HepG2 (cell line): ENCODE data around the gene ING1. TPM values are rescaled to one million over a fixed set of nuclear protein-coding genes. Genes with fewer than 3 reads are reported as not detected.

Source experiments
- ATAC-seq: fragments of 200-7000 bp; cut with Tn5 transposase; 3 replicates; pipeline ENCODE4 v1.9.1; 2020; ENCODE audit warnings: mild to moderate bottlenecking, moderate library complexity
- BruUV-seq: library from RNA; stranded (reverse); fragments of 400-500 nt; replicated peaks from 2 replicates; lab custom pipeline; 2021; lab: Mats Ljungman, UMichigan
- CTCF ChIA-PET: fragments of 300-600 bp; formaldehyde crosslinking; extraction: SDS; loops from one replicate; lab custom pipeline; 2021; ENCODE audit warnings: low total read pairs, inconsistent platforms, low intra/inter-chr PET ratio; lab: Yijun Ruan, JAX
- POLR2A ChIA-PET: fragments of 350-600 bp; sonication (Branson Sonifier 250); formaldehyde crosslinking; loops from one replicate; lab custom pipeline; 2020; ENCODE audit warnings: antibody characterized with exemption, inconsistent platforms; lab: Yijun Ruan, JAX
- DNase-seq: peaks from one replicate; pipeline ENCODE4 v3.0.0-alpha.2; 2015; ENCODE audit warnings: low spot score
- FAIRE-seq: peaks from 3 replicates; lab custom pipeline; 2011; peaks lifted over from hg19 to GRCh38; lab: Jason Lieb, UNC
- H2AFZ ChIP-seq: one replicate; pipeline ENCODE4 v1.6.1; 2011; ENCODE audit warnings: low read length, inconsistent platforms
- H3K27ac ChIP-seq: fragments of 300-600 bp; 3 replicates; pipeline ENCODE4 v1.8.0; 2011; ENCODE audit warnings: mixed run types, mild to moderate bottlenecking, mixed read lengths, low read length, inconsistent platforms; ENCODE audit not compliant: insufficient read depth; ENCODE audit errors: extremely low read length
- H3K27me3 ChIP-seq, 2 experiments: fragments of 200-600 bp in 1 of 2; 2 replicates in 1 of 2; 3 replicates in 1 of 2; pipeline versions ENCODE4 v1.6.0 to v1.8.0; 2011; ENCODE audit warnings: low read length in 2 of 2, mild to moderate bottlenecking in 2 of 2, moderate library complexity in 2 of 2, inconsistent platforms in 1 of 2; ENCODE audit not compliant: insufficient read depth in 2 of 2, control insufficient read depth in 1 of 2
- H3K36me3 ChIP-seq, 2 experiments: fragments of 200-600 bp in 1 of 2; replicated peaks in 1 of 2; 2 replicates in 1 of 2; 3 replicates in 1 of 2; pipeline versions ENCODE4 v1.5.1 to v1.8.0; 2011; ENCODE audit warnings: low read length in 2 of 2, inconsistent platforms in 1 of 2; ENCODE audit not compliant: insufficient read depth in 2 of 2, control insufficient read depth in 1 of 2
- H3K4me1 ChIP-seq: 2 replicates; pipeline ENCODE4 v1.5.1; 2012; ENCODE audit warnings: low read length, inconsistent platforms; ENCODE audit not compliant: insufficient read depth
- H3K4me2 ChIP-seq: 2 replicates; pipeline ENCODE4 v1.6.0; 2011; ENCODE audit warnings: low read depth, low read length, inconsistent platforms
- H3K4me3 ChIP-seq, 3 experiments: fragments of 200-600 bp in 1 of 3; sonication (generic), shearing (Covaris generic) in 1 of 3; replicated peaks in 1 of 3; 2 replicates each; pipeline ENCODE4 v1.5.1; 2011 to 2016; ENCODE audit warnings: low read length in 3 of 3, inconsistent platforms in 2 of 3, low read depth in 2 of 3, mild to moderate bottlenecking in 2 of 3, control low read depth in 1 of 3, mixed read lengths in 1 of 3; ENCODE audit not compliant: insufficient read depth in 1 of 3
- H3K79me2 ChIP-seq: one replicate; pipeline ENCODE4 v1.6.1; 2011; ENCODE audit warnings: low read length, inconsistent platforms; ENCODE audit not compliant: insufficient read depth
- H3K9ac ChIP-seq: 2 replicates; pipeline ENCODE4 v1.6.0; 2011; ENCODE audit warnings: mild to moderate bottlenecking, low read depth, low read length, inconsistent platforms; ENCODE audit not compliant: insufficient read depth
- H3K9me3 ChIP-seq: 2 replicates; pipeline ENCODE4 v1.5.1; 2012; ENCODE audit warnings: mild to moderate bottlenecking, low read length
- H4K20me1 ChIP-seq: 2 replicates; pipeline ENCODE4 v1.6.0; 2011; ENCODE audit warnings: inconsistent platforms, mild to moderate bottlenecking, low read length, moderate library complexity; ENCODE audit not compliant: insufficient read depth
- DNMT1 ChIP-seq: sonication (generic); formaldehyde crosslinking; IDR thresholded peaks from 2 replicates; pipeline ENCODE4 v1.5.1; 2020; ENCODE audit warnings: mild to moderate bottlenecking, missing genetic modification reagents
- KLF12 ChIP-seq: sonication (generic); formaldehyde crosslinking; IDR thresholded peaks from 2 replicates; pipeline ENCODE4 v1.4.0; 2020; ENCODE audit warnings: missing genetic modification reagents, borderline replicate concordance
- RFX3 ChIP-seq: IDR thresholded peaks from 2 replicates; pipeline ENCODE4 v1.6.1; 2016; ENCODE audit warnings: missing biosample characterization, missing genetic modification reagents
- SRSF1 ChIP-seq: fragments of 200-400 bp; formaldehyde crosslinking; optimal IDR thresholded peaks from 2 replicates; pipeline ENCODE3; 2017; ENCODE audit warnings: mild to moderate bottlenecking, low read depth, low read length, moderate library complexity
- ZBTB7A ChIP-seq: sonication (generic); formaldehyde crosslinking; IDR thresholded peaks from 2 replicates; pipeline ENCODE4 v1.8.0; 2022; ENCODE audit warnings: mild to moderate bottlenecking, missing genetic modification reagents
- ZFP82 ChIP-seq: sonication (generic); formaldehyde crosslinking; IDR thresholded peaks from 2 replicates; pipeline ENCODE4 v1.5.1; 2020; ENCODE audit warnings: mild to moderate bottlenecking, missing genetic modification reagents, borderline replicate concordance
- ZFP90 ChIP-seq: sonication (generic); formaldehyde crosslinking; IDR thresholded peaks from 2 replicates; pipeline ENCODE4 v1.8.0; 2022; ENCODE audit warnings: missing genetic modification reagents, mild to moderate bottlenecking, inconsistent platforms, borderline replicate concordance
- ZNF136 ChIP-seq: sonication (generic); formaldehyde crosslinking; IDR thresholded peaks from 2 replicates; pipeline ENCODE4 v1.8.1; 2022; ENCODE audit warnings: low read depth, mild to moderate bottlenecking, moderate library complexity, missing genetic modification reagents
- ZNF180 ChIP-seq: sonication (generic); formaldehyde crosslinking; IDR thresholded peaks from 2 replicates; pipeline ENCODE4 v1.4.0; 2020; ENCODE audit warnings: low read depth, missing genetic modification reagents, borderline replicate concordance
- ZNF256 ChIP-seq: sonication (generic); formaldehyde crosslinking; conservative IDR thresholded peaks from 2 replicates; pipeline ENCODE4 v1.4.0; 2020; ENCODE audit warnings: missing genetic modification reagents
- ZNF674 ChIP-seq: sonication (generic); formaldehyde crosslinking; IDR thresholded peaks from 2 replicates; pipeline ENCODE4 v1.5.0; 2020; ENCODE audit warnings: low read depth, mild to moderate bottlenecking, missing genetic modification reagents
- ZNF782 ChIP-seq: sonication (generic); formaldehyde crosslinking; IDR thresholded peaks from 2 replicates; pipeline ENCODE4 v1.4.0; 2020; ENCODE audit warnings: missing genetic modification reagents, mild to moderate bottlenecking, borderline replicate concordance
- WGBS: methylation state at CpG from one replicate; pipeline ENCODE4 v1.1.6; 2017; ENCODE audit warnings: low lambda C conversion rate; 5-methylcytosine and 5-hydroxymethylcytosine counted together
- in situ Hi-C: cut with HindIII; loops from 2 replicates; pipeline ENCODE4 v1.10.0; 2017; ENCODE audit warnings: low pct_unique_long_range_greater_than_20kb; ENCODE audit not compliant: extremely low pct_ligation_motif_present
- intact Hi-C: fragments of 100-400 bp; cut with micrococcal nuclease; formaldehyde crosslinking; loops from one replicate; pipeline ENCODE4 v1.10.0; 2022; ENCODE audit not compliant: unreplicated experiment
- polyA plus RNA-seq, 8 experiments: library from polyadenylated mRNA; depleted of rRNA in 3 of 8; stranded (reverse) in 7 of 8; unstranded in 1 of 8; fragments of >200 nt; fragmentation: Illumina TruSeq in 4 of 8; extraction: Trizol in 4 of 8; gene quantifications; 2 replicates each; pipeline versions ENCODE4 v1.2.1 to v1.2.3, GENCODE V29; 2011 to 2016; ENCODE audit warnings: low read depth in 4 of 8, missing spikeins in 1 of 8, mixed read lengths in 1 of 8; ENCODE audit not compliant: insufficient read depth in 1 of 8
- total RNA-seq, 5 experiments: library from RNA; depleted of rRNA; stranded (reverse); fragments of >200 nt; fragmentation: Illumina TruSeq; extraction: Trizol; gene quantifications; 2 replicates each; pipeline ENCODE4 v1.2.3, GENCODE V29; 2016; ENCODE audit warnings: low read depth in 1 of 5
- TF ChIP-seq, protein P1 (sequence below): sonication (generic); formaldehyde crosslinking; IDR thresholded peaks from 2 replicates; pipeline ENCODE4 v1.5.0; 2020; ENCODE audit warnings: mild to moderate bottlenecking, missing genetic modification reagents
- TF ChIP-seq, protein P2 (sequence below): sonication (generic); formaldehyde crosslinking; conservative IDR thresholded peaks from 2 replicates; pipeline ENCODE4 v1.4.0; 2020; ENCODE audit warnings: mild to moderate bottlenecking, missing genetic modification reagents, moderate library complexity

ING1 gene
- total and polyA plus RNA-seq, 2 of the 13 experiments (the other 11 are each of a cell fraction or from before 2014, with no cell fraction given), result 8.1 to 16.1 TPM

DNA sequence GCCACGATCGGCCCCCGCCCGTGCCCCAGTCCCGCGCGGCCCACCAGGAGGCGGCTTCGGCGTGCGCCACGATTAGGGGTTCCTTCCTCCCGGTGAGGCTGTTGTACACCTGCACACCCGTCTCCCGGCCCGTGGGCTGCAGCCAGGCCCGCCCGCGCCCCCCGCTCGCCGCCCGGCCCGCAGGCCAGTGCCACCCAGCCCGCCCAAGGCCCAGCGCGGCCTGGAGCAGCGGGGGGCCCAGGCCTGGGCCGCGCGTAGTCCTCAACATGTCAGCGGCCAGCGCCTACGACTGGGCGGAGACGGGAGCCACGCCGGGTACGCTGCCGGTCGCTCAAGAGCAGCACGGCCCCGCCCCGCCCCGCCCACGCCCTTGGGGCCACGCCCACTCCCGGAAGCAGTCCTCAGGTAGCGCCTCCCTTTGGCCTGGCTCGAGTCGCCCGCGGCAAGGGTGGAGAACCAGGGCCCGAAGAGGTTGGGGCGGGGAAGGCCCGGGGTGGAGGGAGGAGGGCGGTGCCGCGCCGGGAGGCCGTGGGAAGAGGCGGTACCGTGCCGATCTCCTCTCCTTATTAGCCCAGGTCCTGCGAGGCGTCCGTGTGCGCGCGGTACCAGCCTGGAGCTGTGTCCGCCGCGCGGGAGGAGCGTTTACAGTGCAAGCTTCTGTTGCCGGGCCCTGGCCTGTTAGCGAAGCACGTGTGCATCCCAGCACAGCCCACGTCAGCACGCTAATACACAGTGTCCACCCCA is 7.5 kb upstream of the ING1 start, which contains the start of gene CARS2 (continued):
- TF ChIP-seq ZNF136 (CRISPR knock-in tag) (no peak), ZNF256 (no peak)
- TF ChIP-seq, all 625 proteins: peak for 167

DNA sequence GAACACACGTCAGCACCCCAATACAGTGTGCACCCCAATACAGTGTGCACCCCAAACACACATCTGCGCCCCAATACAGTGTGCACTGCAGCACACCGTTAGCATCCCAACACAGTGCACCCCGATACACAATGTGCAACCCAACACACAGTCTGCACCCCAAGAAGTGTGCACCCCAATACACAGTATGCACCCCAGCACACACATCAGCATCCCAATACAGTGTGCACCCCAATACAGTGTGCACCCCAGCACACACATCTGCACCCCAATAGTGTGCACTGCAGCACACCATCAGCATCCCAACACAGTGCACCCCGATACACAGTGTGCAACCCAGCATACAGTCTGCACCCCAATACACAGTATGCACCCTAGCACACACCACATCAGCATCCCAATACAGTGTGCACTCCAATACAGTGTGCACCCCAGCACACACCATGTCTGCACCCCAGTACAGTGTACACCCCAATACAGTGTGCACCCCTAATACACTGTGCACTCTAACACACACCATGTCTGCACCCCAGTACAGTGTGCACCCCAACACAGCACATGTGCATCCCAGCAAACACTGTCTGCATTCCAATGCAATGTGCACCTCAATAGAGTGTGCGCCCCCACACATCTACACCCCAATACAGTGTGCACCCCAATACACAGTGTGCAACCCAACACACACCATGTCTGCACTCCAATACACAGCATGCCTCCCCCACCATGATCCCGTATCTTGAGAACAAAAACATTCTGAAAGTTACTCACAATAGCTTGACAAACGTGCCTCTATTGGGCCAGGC is 6.7 kb upstream of the ING1 start:
- H3K4me2 ChIP-seq, result peak overlapping the region; percentile 96
- H3K79me2 ChIP-seq, result peaks cover 17% of the 10 kb centered on the region
- no peaks in the 10 kb centered on the region; a peak in 1 of 5 replicates for H3K27me3 ChIP-seq
- H3K36me3 ChIP-seq, result peaks cover 0 to 7% of the 10 kb centered on the region in 2 experiments; a peak in 2 of 5 replicates
- no peak overlapping the region for H2AFZ ChIP-seq
- no peaks in the 10 kb centered on the region for H4K20me1 ChIP-seq
- 65% methylated on average over 6 of the region's 8 CpGs for WGBS
- ChIA-PET POLR2A (interaction anchor here (1.0 to 1.4 kb wide), 4 partner anchors 8 to 208 kb away, joined by 3 to 21 read pairs (median 7); partner anchors contain the start of genes ANKRD10 and NAXD), CTCF (no interaction called here)
- H3K9ac ChIP-seq, result peak overlapping the region; percentile 63
- H3K4me3 ChIP-seq, result peak overlapping the region; percentile 35 to 92 (median 64); a peak in 5 of 6 replicates
- ATAC-seq, result no peak
- FAIRE-seq, result no peak
- no peaks in the 10 kb centered on the region for H3K9me3 ChIP-seq
- intact Hi-C loops, result no loop called here
- no peak for DNase-seq
- BruUV-seq, result no TSS peak
- peak overlapping the region; percentile 66 for H3K27ac ChIP-seq
- peaks cover 60% of the 10 kb centered on the region for H3K4me1 ChIP-seq
- in situ Hi-C loops, result loop anchor here (10.0 kb wide), 1 partner anchor 208 kb away; the partner anchor contains the start of gene ANKRD10
- no peak for TF ChIP-seq KLF12 (CRISPR knock-in tag)
- TF ChIP-seq, protein P1, sequence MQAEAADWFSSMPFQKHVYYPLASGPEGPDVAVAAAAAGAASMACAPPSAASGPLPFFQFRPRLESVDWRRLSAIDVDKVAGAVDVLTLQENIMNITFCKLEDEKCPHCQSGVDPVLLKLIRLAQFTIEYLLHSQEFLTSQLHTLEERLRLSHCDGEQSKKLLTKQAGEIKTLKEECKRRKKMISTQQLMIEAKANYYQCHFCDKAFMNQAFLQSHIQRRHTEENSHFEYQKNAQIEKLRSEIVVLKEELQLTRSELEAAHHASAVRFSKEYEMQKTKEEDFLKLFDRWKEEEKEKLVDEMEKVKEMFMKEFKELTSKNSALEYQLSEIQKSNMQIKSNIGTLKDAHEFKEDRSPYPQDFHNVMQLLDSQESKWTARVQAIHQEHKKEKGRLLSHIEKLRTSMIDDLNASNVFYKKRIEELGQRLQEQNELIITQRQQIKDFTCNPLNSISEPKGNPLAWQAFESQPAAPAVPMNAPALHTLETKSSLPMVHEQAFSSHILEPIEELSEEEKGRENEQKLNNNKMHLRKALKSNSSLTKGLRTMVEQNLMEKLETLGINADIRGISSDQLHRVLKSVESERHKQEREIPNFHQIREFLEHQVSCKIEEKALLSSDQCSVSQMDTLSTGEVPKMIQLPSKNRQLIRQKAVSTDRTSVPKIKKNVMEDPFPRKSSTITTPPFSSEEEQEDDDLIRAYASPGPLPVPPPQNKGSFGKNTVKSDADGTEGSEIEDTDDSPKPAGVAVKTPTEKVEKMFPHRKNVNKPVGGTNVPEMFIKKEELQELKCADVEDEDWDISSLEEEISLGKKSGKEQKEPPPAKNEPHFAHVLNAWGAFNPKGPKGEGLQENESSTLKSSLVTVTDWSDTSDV (CRISPR knock-in tag), result 0 out of 2 replicates have a peak, but pooled peaks have one; percentile 41
- 0 out of 2 replicates have a peak, but pooled peaks have one; percentile 15 for TF ChIP-seq ZNF674 (CRISPR knock-in tag)
- 0 out of 2 replicates have a peak, but pooled peaks have one; percentile 54 for TF ChIP-seq ZBTB7A (CRISPR knock-in tag)
- TF ChIP-seq ZFP90 (CRISPR knock-in tag), result no peak
- TF ChIP-seq, protein P2, sequence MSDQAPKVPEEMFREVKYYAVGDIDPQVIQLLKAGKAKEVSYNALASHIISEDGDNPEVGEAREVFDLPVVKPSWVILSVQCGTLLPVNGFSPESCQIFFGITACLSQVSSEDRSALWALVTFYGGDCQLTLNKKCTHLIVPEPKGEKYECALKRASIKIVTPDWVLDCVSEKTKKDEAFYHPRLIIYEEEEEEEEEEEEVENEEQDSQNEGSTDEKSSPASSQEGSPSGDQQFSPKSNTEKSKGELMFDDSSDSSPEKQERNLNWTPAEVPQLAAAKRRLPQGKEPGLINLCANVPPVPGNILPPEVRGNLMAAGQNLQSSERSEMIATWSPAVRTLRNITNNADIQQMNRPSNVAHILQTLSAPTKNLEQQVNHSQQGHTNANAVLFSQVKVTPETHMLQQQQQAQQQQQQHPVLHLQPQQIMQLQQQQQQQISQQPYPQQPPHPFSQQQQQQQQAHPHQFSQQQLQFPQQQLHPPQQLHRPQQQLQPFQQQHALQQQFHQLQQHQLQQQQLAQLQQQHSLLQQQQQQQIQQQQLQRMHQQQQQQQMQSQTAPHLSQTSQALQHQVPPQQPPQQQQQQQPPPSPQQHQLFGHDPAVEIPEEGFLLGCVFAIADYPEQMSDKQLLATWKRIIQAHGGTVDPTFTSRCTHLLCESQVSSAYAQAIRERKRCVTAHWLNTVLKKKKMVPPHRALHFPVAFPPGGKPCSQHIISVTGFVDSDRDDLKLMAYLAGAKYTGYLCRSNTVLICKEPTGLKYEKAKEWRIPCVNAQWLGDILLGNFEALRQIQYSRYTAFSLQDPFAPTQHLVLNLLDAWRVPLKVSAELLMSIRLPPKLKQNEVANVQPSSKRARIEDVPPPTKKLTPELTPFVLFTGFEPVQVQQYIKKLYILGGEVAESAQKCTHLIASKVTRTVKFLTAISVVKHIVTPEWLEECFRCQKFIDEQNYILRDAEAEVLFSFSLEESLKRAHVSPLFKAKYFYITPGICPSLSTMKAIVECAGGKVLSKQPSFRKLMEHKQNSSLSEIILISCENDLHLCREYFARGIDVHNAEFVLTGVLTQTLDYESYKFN (CRISPR knock-in tag), result no peak
- 0 out of 2 replicates have a peak, but pooled peaks have one; percentile 42 for TF ChIP-seq ZFP82 (CRISPR knock-in tag)
- no peak for TF ChIP-seq ZNF782 (CRISPR knock-in tag)
- no peak for TF ChIP-seq SRSF1
- TF ChIP-seq ZNF180 (CRISPR knock-in tag), result no peak
- TF ChIP-seq RFX3, result no peak
- 0 out of 2 replicates have a peak, but pooled peaks have one; percentile 27 for TF ChIP-seq DNMT1 (CRISPR knock-in tag)
